Astrocyte of the cerebellum (primary cell): ENCODE data around the gene TTC1.

Experiments used
- DNase-seq: peaks from one replicate; pipeline ENCODE4 v3.0.0-alpha.2; 2011; ENCODE audit warnings: low read depth
- H3K4me3 ChIP-seq: 2 replicates; pipeline ENCODE4 v1.5.1; 2011; ENCODE audit warnings: mild to moderate bottlenecking, low read depth, low read length, moderate library complexity
- in situ Hi-C: cut with HindIII; loops from 2 replicates; pipeline ENCODE4 v1.10.0; 2017; ENCODE audit warnings: low sequenced_read_pairs
- TF ChIP-seq, protein P1 (sequence below): IDR thresholded peaks from 2 replicates; pipeline ENCODE4 v1.5.1; 2012; ENCODE audit warnings: low read length, low read depth, moderate library complexity, mild to moderate bottlenecking; ENCODE audit errors: missing control alignments

TTC1 gene

GRCh38 chr5:159969966-159970365 lies 39.0 kb upstream of the TTC1 start:
- no peak for DNase-seq
- no peak overlapping the region for H3K4me3 ChIP-seq
- in situ Hi-C loops = no loop called here
- TF ChIP-seq, protein P1, sequence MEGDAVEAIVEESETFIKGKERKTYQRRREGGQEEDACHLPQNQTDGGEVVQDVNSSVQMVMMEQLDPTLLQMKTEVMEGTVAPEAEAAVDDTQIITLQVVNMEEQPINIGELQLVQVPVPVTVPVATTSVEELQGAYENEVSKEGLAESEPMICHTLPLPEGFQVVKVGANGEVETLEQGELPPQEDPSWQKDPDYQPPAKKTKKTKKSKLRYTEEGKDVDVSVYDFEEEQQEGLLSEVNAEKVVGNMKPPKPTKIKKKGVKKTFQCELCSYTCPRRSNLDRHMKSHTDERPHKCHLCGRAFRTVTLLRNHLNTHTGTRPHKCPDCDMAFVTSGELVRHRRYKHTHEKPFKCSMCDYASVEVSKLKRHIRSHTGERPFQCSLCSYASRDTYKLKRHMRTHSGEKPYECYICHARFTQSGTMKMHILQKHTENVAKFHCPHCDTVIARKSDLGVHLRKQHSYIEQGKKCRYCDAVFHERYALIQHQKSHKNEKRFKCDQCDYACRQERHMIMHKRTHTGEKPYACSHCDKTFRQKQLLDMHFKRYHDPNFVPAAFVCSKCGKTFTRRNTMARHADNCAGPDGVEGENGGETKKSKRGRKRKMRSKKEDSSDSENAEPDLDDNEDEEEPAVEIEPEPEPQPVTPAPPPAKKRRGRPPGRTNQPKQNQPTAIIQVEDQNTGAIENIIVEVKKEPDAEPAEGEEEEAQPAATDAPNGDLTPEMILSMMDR = no peak

- TF ChIP-seq, protein P1 = no peak
- no peak overlapping the region for H3K4me3 ChIP-seq
- DNase-seq = no peak
- in situ Hi-C loops = no loop called here
Measured at GRCh38 chr5:159971038-159971437, 37.9 kb upstream of the TTC1 start.

DNA sequence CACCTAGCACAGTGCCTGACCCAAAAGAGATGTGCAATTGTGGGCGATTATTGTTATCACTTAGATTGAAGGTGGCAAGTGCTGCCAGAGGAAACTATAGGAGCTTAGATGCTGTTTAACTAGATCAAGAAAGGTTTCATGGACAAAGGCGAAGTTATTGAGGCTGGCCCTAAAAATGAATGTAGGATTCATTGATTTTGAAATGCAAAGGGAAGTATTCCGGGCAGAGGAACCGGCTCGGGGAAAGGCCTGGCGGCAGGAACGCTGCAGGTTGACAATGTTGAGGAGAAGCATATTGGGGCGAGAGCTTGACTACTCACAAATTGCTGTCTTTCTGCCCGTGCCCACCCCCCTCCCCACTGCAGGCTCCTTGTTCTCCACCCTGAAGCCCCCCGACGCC lies 37.4 kb upstream of the TTC1 start:
- TF ChIP-seq, protein P1 = no peak
- no peak overlapping the region for H3K4me3 ChIP-seq
- no peak for DNase-seq
- in situ Hi-C loops = no loop called here

- H3K4me3 ChIP-seq = no peak overlapping the region
- in situ Hi-C loops = no loop called here
- TF ChIP-seq, protein P1 = no peak
- DNase-seq = no peak
Measured at GRCh38 chr5:159971931-159972461, 36.9 kb upstream of the TTC1 start.

- no peak overlapping the region for H3K4me3 ChIP-seq
- DNase-seq = no peak
- TF ChIP-seq, protein P1 = no peak
- in situ Hi-C loops = no loop called here
Measured at GRCh38 chr5:159972538-159973362, 36.2 kb upstream of the TTC1 start.

- in situ Hi-C loops = loop anchor here (25.0 kb wide), 2 partner anchors 538 to 688 kb away; no protein-coding TSS in a partner anchor
- TF ChIP-seq, protein P1 = peak; percentile 73
- no peak overlapping the region for H3K4me3 ChIP-seq
- DNase-seq = peak; percentile 96
Measured at GRCh38 chr5:159975462-159976019, 33.4 kb upstream of the TTC1 start.
